Medulla oblongata (tissue), 1 donor: Measurements from ENCODE around the gene SIDT1.
"Not testable (repeated sequence)": the region's sequence is repeated elsewhere in the genome, so short reads cannot be mapped to it uniquely, and the experiment has no call there.

ENCODE experiments used
- DNase-seq: peaks from one replicate; pipeline ENCODE4 v3.0.0-alpha.2; 2015; ENCODE audit errors: extremely low spot score

The SIDT1 gene

GRCh38 chr3:113634782-113635474, 102.6 kb downstream of the SIDT1 start:
- no peak for DNase-seq

GRCh38 chr3:113636034-113636433, 103.7 kb downstream of the SIDT1 start:
- not testable (repeated sequence) for DNase-seq

- DNase-seq: no peak
These were observed 105.4 kb downstream of the SIDT1 start for GRCh38 chr3:113637756-113638155.

GRCh38 chr3:113638910-113639309, 106.6 kb downstream of the SIDT1 start:
- DNase-seq: no peak

GRCh38 chr3:113643583-113643982, 111.2 kb downstream of the SIDT1 start:
- no peak for DNase-seq

- no peak for DNase-seq
These were observed 116.2 kb downstream of the SIDT1 start for GRCh38 chr3:113648524-113648923.

- DNase-seq: no peak
These were observed 117.0 kb downstream of the SIDT1 start for GRCh38 chr3:113649174-113649845.

- DNase-seq: no peak
These were observed 122.0 kb downstream of the SIDT1 start for GRCh38 chr3:113654310-113654709.

GRCh38 chr3:113654851-113655250, 122.5 kb downstream of the SIDT1 start:
- no peak for DNase-seq

GRCh38 chr3:113658107-113658506, 125.8 kb downstream of the SIDT1 start:
- DNase-seq: no peak

GRCh38 chr3:113659101-113659541, 126.8 kb downstream of the SIDT1 start:
- no peak for DNase-seq

- no peak for DNase-seq
These were observed 127.6 kb downstream of the SIDT1 start for GRCh38 chr3:113659996-113660395.

GRCh38 chr3:113660458-113660857, 128.1 kb downstream of the SIDT1 start:
- DNase-seq: no peak

- peak; percentile 35 for DNase-seq
These were observed 128.5 kb downstream of the SIDT1 start for GRCh38 chr3:113660896-113661295.

- DNase-seq: no peak
These were observed 130.5 kb downstream of the SIDT1 start for GRCh38 chr3:113662824-113663223.

GRCh38 chr3:113663324-113663750, 131.0 kb downstream of the SIDT1 start:
- no peak for DNase-seq

GRCh38 chr3:113663761-113664160, 131.4 kb downstream of the SIDT1 start:
- no peak for DNase-seq

- DNase-seq: no peak
These were observed 132.3 kb downstream of the SIDT1 start for GRCh38 chr3:113664523-113665094.

GRCh38 chr3:113668015-113668414, 135.7 kb downstream of the SIDT1 start:
- DNase-seq: no peak

GRCh38 chr3:113673593-113673992, 141.2 kb downstream of the SIDT1 start:
- no peak for DNase-seq

- no peak for DNase-seq
These were observed 143.9 kb downstream of the SIDT1 start for GRCh38 chr3:113676261-113676660.

GRCh38 chr3:113677737-113678136, 145.4 kb downstream of the SIDT1 start:
- no peak for DNase-seq

GRCh38 chr3:113678773-113679172, 146.4 kb downstream of the SIDT1 start:
- DNase-seq: no peak
